ACC112 (cell line): Measurements from ENCODE around the gene CMKLR1.

Experiments
- H2AFZ ChIP-seq: fragments of 200-600 bp; sonication (generic); one replicate; pipeline ENCODE4 v1.6.0; 2017; ENCODE audit warnings: antibody characterized with exemption, low read length; ENCODE audit not compliant: unreplicated experiment
- H3K27ac ChIP-seq: fragments of 200-600 bp; sonication (generic); 2 replicates; pipeline ENCODE4 v1.5.1; 2014; ENCODE audit warnings: low read depth, mild to moderate bottlenecking, antibody characterized with exemption, low read length, moderate library complexity
- H3K27me3 ChIP-seq: fragments of 200-600 bp; sonication (generic); 2 replicates; pipeline ENCODE4 v1.6.1; 2014; ENCODE audit warnings: mild to moderate bottlenecking, antibody characterized with exemption, low read length, moderate library complexity, mixed read lengths; ENCODE audit not compliant: insufficient read depth
- H3K36me3 ChIP-seq: fragments of 200-600 bp; sonication (generic); 2 replicates; pipeline ENCODE4 v1.6.1; 2016; ENCODE audit warnings: mild to moderate bottlenecking, antibody characterized with exemption, low read length, moderate library complexity, mixed read lengths; ENCODE audit not compliant: insufficient read depth
- H3K4me1 ChIP-seq: fragments of 200-600 bp; sonication (generic); one replicate; pipeline ENCODE4 v1.6.1; 2016; ENCODE audit warnings: low read length, mixed read lengths; ENCODE audit not compliant: insufficient read depth, unreplicated experiment, control insufficient read depth
- H3K4me3 ChIP-seq: fragments of 200-600 bp; sonication (generic); 2 replicates; pipeline ENCODE4 v1.5.1; 2014; ENCODE audit warnings: mild to moderate bottlenecking, low read depth, low read length
- H3K79me2 ChIP-seq: fragments of 200-600 bp; sonication (generic); one replicate; pipeline ENCODE4 v1.6.0; 2016; ENCODE audit warnings: low read length; ENCODE audit not compliant: control insufficient read depth, unreplicated experiment, insufficient read depth

CMKLR1 gene

GRCh38 chr12:108305991-108306501 is 33.1 kb downstream of the CMKLR1 start:
- Histone ChIP-seq H3K27me3 (no peaks in the 10 kb centered on the region), H3K4me1 (peaks cover 67% of the 10 kb centered on the region), H3K36me3 (no peaks in the 10 kb centered on the region), H3K27ac (peak overlapping the region; percentile 94), H3K79me2 (no peaks in the 10 kb centered on the region), H3K4me3 (peak overlapping the region; percentile 49), H2AFZ (no peak overlapping the region)

GRCh38 chr12:108305520-108305919 is 33.6 kb downstream of the CMKLR1 start:
- Histone ChIP-seq H2AFZ (no peak overlapping the region), H3K27ac (peak overlapping the region; percentile 94), H3K79me2 (no peaks in the 10 kb centered on the region), H3K27me3 (no peaks in the 10 kb centered on the region), H3K4me1 (peaks cover 67% of the 10 kb centered on the region), H3K4me3 (peak overlapping the region; percentile 49), H3K36me3 (no peaks in the 10 kb centered on the region)

GRCh38 chr12:108304633-108305032 is 34.5 kb downstream of the CMKLR1 start:
- H3K4me3 ChIP-seq, result peak overlapping the region; percentile 28; the same call in 1 of the 2 replicates
- peaks cover 67% of the 10 kb centered on the region for H3K4me1 ChIP-seq
- no peak overlapping the region for H2AFZ ChIP-seq
- peak overlapping the region; percentile 94 for H3K27ac ChIP-seq
- H3K36me3 ChIP-seq, result no peaks in the 10 kb centered on the region
- no peaks in the 10 kb centered on the region for H3K79me2 ChIP-seq
- H3K27me3 ChIP-seq, result no peaks in the 10 kb centered on the region

DNA sequence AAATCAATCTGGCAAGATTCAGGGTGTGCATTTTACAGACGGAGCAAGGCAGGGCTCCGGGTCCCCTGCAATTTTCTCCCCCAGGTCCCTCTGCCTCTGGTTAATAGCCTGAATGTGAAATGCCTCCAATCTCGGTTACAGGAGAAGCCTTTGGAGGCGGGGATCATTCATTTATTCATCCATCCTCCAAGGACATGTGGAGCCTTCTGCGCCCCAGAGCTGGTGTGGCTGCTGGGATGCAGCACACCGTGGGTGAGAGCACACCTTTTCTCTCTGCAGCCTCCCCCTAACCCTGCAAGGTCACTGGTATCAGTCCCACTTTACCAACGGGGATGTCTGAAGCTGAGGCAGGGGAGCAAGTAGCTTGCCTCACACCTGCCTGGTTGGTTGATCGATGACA is 35.4 kb downstream of the CMKLR1 start:
- Histone ChIP-seq H3K4me1 (peaks cover 64% of the 10 kb centered on the region), H3K36me3 (no peaks in the 10 kb centered on the region), H3K4me3 (no peak overlapping the region), H3K27me3 (no peaks in the 10 kb centered on the region), H2AFZ (no peak overlapping the region), H3K27ac (peak overlapping the region; percentile 44; the same call in 1 of the 2 replicates), H3K79me2 (no peaks in the 10 kb centered on the region)

GRCh38 chr12:108302403-108303311 is 36.5 kb downstream of the CMKLR1 start:
- no peak overlapping the region for H2AFZ ChIP-seq
- no peaks in the 10 kb centered on the region for H3K36me3 ChIP-seq
- peaks cover 53% of the 10 kb centered on the region for H3K4me1 ChIP-seq
- H3K4me3 ChIP-seq, result no peak overlapping the region
- no peaks in the 10 kb centered on the region for H3K79me2 ChIP-seq
- no peaks in the 10 kb centered on the region for H3K27me3 ChIP-seq
- H3K27ac ChIP-seq, result peak overlapping the region; percentile 44

GRCh38 chr12:108302016-108302402 is 37.1 kb downstream of the CMKLR1 start:
- no peaks in the 10 kb centered on the region for H3K27me3 ChIP-seq
- no peak overlapping the region for H3K4me3 ChIP-seq
- no peak overlapping the region for H3K27ac ChIP-seq
- no peaks in the 10 kb centered on the region for H3K79me2 ChIP-seq
- H2AFZ ChIP-seq, result no peak overlapping the region
- H3K4me1 ChIP-seq, result peaks cover 47% of the 10 kb centered on the region
- no peaks in the 10 kb centered on the region for H3K36me3 ChIP-seq

GRCh38 chr12:108301346-108301745 is 37.8 kb downstream of the CMKLR1 start:
- no peaks in the 10 kb centered on the region for H3K36me3 ChIP-seq
- H3K4me3 ChIP-seq, result no peak overlapping the region
- no peak overlapping the region for H3K27ac ChIP-seq
- no peaks in the 10 kb centered on the region for H3K79me2 ChIP-seq
- peaks cover 40% of the 10 kb centered on the region for H3K4me1 ChIP-seq
- H2AFZ ChIP-seq, result no peak overlapping the region
- no peaks in the 10 kb centered on the region for H3K27me3 ChIP-seq

GRCh38 chr12:108299980-108300696 is 39.0 kb downstream of the CMKLR1 start:
- Histone ChIP-seq H2AFZ (no peak overlapping the region), H3K4me3 (no peak overlapping the region), H3K27me3 (no peaks in the 10 kb centered on the region), H3K36me3 (no peaks in the 10 kb centered on the region), H3K79me2 (no peaks in the 10 kb centered on the region), H3K4me1 (peaks cover 30% of the 10 kb centered on the region), H3K27ac (no peak overlapping the region)

DNA sequence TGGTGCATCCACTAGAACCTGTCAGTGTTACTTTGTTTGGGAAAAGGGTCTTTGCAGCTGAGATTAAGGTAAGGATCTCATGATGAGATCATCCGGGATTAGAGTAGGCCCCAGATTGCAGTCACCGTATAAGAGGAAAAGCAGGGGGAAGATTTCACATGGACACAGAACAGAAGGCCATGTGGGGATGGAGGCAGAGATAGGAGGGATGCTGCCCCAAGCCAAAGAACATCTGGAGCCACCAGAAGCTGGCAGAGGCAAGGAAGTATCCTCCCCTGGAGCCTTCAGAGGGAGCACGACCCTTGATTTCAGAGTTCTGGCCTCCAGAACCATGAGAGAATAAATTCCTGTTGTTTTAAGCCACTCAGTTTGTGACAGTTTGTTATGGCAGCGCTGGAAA is 39.6 kb downstream of the CMKLR1 start:
- Histone ChIP-seq H3K36me3 (no peaks in the 10 kb centered on the region), H3K4me3 (no peak overlapping the region), H2AFZ (no peak overlapping the region), H3K27ac (no peak overlapping the region), H3K79me2 (no peaks in the 10 kb centered on the region), H3K4me1 (peaks cover 24% of the 10 kb centered on the region), H3K27me3 (no peaks in the 10 kb centered on the region)

- no peak overlapping the region for H2AFZ ChIP-seq
- H3K79me2 ChIP-seq, result no peaks in the 10 kb centered on the region
- no peaks in the 10 kb centered on the region for H3K36me3 ChIP-seq
- H3K4me1 ChIP-seq, result peaks cover 17% of the 10 kb centered on the region
- H3K4me3 ChIP-seq, result no peak overlapping the region
- no peak overlapping the region for H3K27ac ChIP-seq
- no peaks in the 10 kb centered on the region for H3K27me3 ChIP-seq
These were observed 40.3 kb downstream of the CMKLR1 start for GRCh38 chr12:108298761-108299275.
